K562 (cell line): ENCODE data around the gene DIP2C. TPM values are rescaled to one million over a fixed set of nuclear protein-coding genes. Genes with fewer than 3 reads are reported as not detected.

Source experiments
- ATAC-seq: fragments of 200-7000 bp; cut with Tn5 transposase; 3 replicates; pipeline ENCODE4 v1.9.1; 2020; ENCODE audit warnings: moderate library complexity
- BruUV-seq: library from RNA; stranded (reverse); fragments of 400-500 nt; replicated peaks from 2 replicates; lab custom pipeline; 2021; lab: Mats Ljungman, UMichigan
- CTCF ChIA-PET: fragments of 300-600 bp; formaldehyde crosslinking; extraction: SDS; loops from one replicate; lab custom pipeline; 2021; ENCODE audit warnings: low intra/inter-chr PET ratio; lab: Yijun Ruan, JAX
- POLR2A ChIA-PET: fragments of 300-600, 350-650 bp; sonication (Branson Sonifier 250); formaldehyde crosslinking; extraction: SDS; loops from one replicate; lab custom pipeline; 2021; ENCODE audit warnings: antibody characterized with exemption, inconsistent platforms; lab: Yijun Ruan, JAX
- DNase-seq, 4 experiments: peaks; one replicate each; pipeline versions ENCODE4 v3.0.0 to v3.0.0-alpha.2; 2011 to 2018; ENCODE audit warnings: low spot score in 3 of 4, mixed read lengths in 3 of 4; ENCODE audit errors: extremely low read depth in 1 of 4
- FAIRE-seq: peaks from 2 replicates; lab custom pipeline; 2011; peaks lifted over from hg19 to GRCh38; lab: Jason Lieb, UNC
- H2AFZ ChIP-seq: 2 replicates; pipeline ENCODE4 v1.6.0; 2011; ENCODE audit warnings: low read depth, low read length, control low read depth, inconsistent platforms
- H3K27ac ChIP-seq: fragments of 200-600 bp; 3 replicates; pipeline ENCODE4 v1.8.0; 2011; ENCODE audit warnings: low read depth, mild to moderate bottlenecking, control low read depth, inconsistent platforms, low read length, moderate library complexity, mixed read lengths; ENCODE audit errors: extremely low read depth
- H3K27me3 ChIP-seq, 2 experiments: fragments of 300-600 bp in 1 of 2; 2 replicates in 1 of 2; 3 replicates in 1 of 2; pipeline versions ENCODE4 v1.6.0 to v1.8.0; 2011; ENCODE audit warnings: inconsistent platforms in 2 of 2, low read length in 2 of 2, mild to moderate bottlenecking in 1 of 2, mixed read lengths in 1 of 2, moderate library complexity in 1 of 2; ENCODE audit not compliant: control insufficient read depth in 2 of 2, insufficient read depth in 2 of 2
- H3K36me3 ChIP-seq: fragments of 300-600 bp; 3 replicates; pipeline ENCODE4 v1.8.0; 2011; ENCODE audit warnings: mild to moderate bottlenecking, low read length, inconsistent platforms; ENCODE audit not compliant: control insufficient read depth, insufficient read depth
- H3K4me1 ChIP-seq, 2 experiments: fragments of 200-600 bp in 1 of 2; replicated peaks in 1 of 2; 2 replicates in 1 of 2; 3 replicates in 1 of 2; pipeline versions ENCODE4 v1.5.1 to v1.8.0; 2011; ENCODE audit warnings: inconsistent platforms in 2 of 2, low read length in 2 of 2, mild to moderate bottlenecking in 1 of 2, mixed read lengths in 1 of 2, moderate library complexity in 1 of 2; ENCODE audit not compliant: control insufficient read depth in 2 of 2, insufficient read depth in 2 of 2
- H3K4me2 ChIP-seq: 2 replicates; pipeline ENCODE4 v1.6.1; 2011; ENCODE audit warnings: low read length, control low read depth, inconsistent platforms, mixed read lengths; ENCODE audit not compliant: insufficient read depth
- H3K4me3 ChIP-seq: fragments of 200-600 bp; sonication (generic), shearing (Covaris generic); 2 replicates; pipeline ENCODE4 v1.5.1; 2016; ENCODE audit warnings: control low read depth, inconsistent platforms
- H3K79me2 ChIP-seq: fragments of 200-600 bp; 3 replicates; pipeline ENCODE4 v1.8.0; 2011; ENCODE audit warnings: low read length, inconsistent platforms; ENCODE audit not compliant: control insufficient read depth, insufficient read depth
- H3K9ac ChIP-seq, 2 experiments: 2 replicates each; pipeline versions ENCODE4 v1.6.0 to v1.6.1; 2011; ENCODE audit warnings: low read depth in 2 of 2, low read length in 2 of 2, control low read depth in 1 of 2, inconsistent platforms in 1 of 2, mild to moderate bottlenecking in 1 of 2, mixed read lengths in 1 of 2; ENCODE audit not compliant: insufficient read depth in 1 of 2
- H3K9me1 ChIP-seq: one replicate; pipeline ENCODE4 v1.6.0; 2011; ENCODE audit warnings: inconsistent platforms, mild to moderate bottlenecking, low read length, moderate library complexity; ENCODE audit not compliant: control insufficient read depth, insufficient read depth
- H3K9me3 ChIP-seq: replicated peaks from 2 replicates; pipeline ENCODE4 v1.5.1; 2011; ENCODE audit warnings: low read depth, low read length, inconsistent platforms; ENCODE audit not compliant: control insufficient read depth, insufficient read depth
- H4K20me1 ChIP-seq: replicated peaks from 2 replicates; pipeline ENCODE4 v1.6.1; 2011; ENCODE audit warnings: low read length, inconsistent platforms, mixed read lengths; ENCODE audit not compliant: control insufficient read depth, insufficient read depth
- ARHGAP35 ChIP-seq: fragments of 450-650 bp; IDR thresholded peaks from 2 replicates; pipeline ENCODE4 v1.6.1; 2018; ENCODE audit not compliant: partially characterized antibody
- BHLHE40 ChIP-seq: IDR thresholded peaks from 2 replicates; pipeline ENCODE4 v1.6.1; 2011; ENCODE audit warnings: low read length, improper control_type of control experiment
- CBFA2T2 ChIP-seq: fragments of 450-650 bp; conservative IDR thresholded peaks from 2 replicates; pipeline ENCODE4 v1.6.1; 2017; ENCODE audit warnings: mild to moderate bottlenecking
- MAZ ChIP-seq, 2 experiments: fragments of 450-650 bp in 1 of 2; sonication (generic) in 1 of 2; formaldehyde crosslinking; IDR thresholded peaks in 1 of 2; conservative IDR thresholded peaks in 1 of 2; 2 replicates each; pipeline versions ENCODE4 v1.4.0 to v1.5.0; 2020; ENCODE audit warnings: mild to moderate bottlenecking in 1 of 2, missing genetic modification reagents in 1 of 2
- NFE2L1 ChIP-seq: fragments of 450-650 bp; IDR thresholded peaks from 2 replicates; pipeline ENCODE4 v1.6.1; 2016; ENCODE audit warnings: missing genetic modification characterization, low read depth, mild to moderate bottlenecking, missing compliant biosample characterization, moderate library complexity, borderline replicate concordance
- NR1H2 ChIP-seq: sonication (generic); formaldehyde crosslinking; IDR thresholded peaks from 2 replicates; pipeline ENCODE4 v1.4.0; 2020; ENCODE audit warnings: mild to moderate bottlenecking, missing genetic modification reagents
- RHOXF2B ChIP-seq: fragments of 250-450 bp; sonication (Bioruptor Pico); conservative IDR thresholded peaks from 2 replicates; pipeline ENCODE4 v1.5.1; 2021
- SOX6 ChIP-seq: fragments of 450-650 bp; IDR thresholded peaks from 2 replicates; pipeline ENCODE4 v1.6.1; 2014; ENCODE audit warnings: mild to moderate bottlenecking
- SRSF9 ChIP-seq: fragments of 200-400 bp; formaldehyde crosslinking; IDR thresholded peaks from 2 replicates; pipeline ENCODE4 v1.6.1; 2017; ENCODE audit warnings: low read depth, low read length, borderline replicate concordance
- TEAD4 ChIP-seq, 2 experiments: sonication (generic) in 1 of 2; formaldehyde crosslinking in 1 of 2; IDR thresholded peaks; 2 replicates each; pipeline versions ENCODE4 v1.6.1 to v1.8.0; 2012 to 2022; ENCODE audit warnings: borderline replicate concordance in 1 of 2, inconsistent platforms in 1 of 2, low read length in 1 of 2, mild to moderate bottlenecking in 1 of 2, missing genetic modification reagents in 1 of 2
- ZNF239 ChIP-seq: fragments of 250-450 bp; sonication (Bioruptor Pico); IDR thresholded peaks from 2 replicates; pipeline ENCODE4 v1.4.0; 2020; ENCODE audit warnings: mild to moderate bottlenecking
- ZSCAN29 ChIP-seq: fragments of 450-650 bp; IDR thresholded peaks from 2 replicates; pipeline ENCODE4 v1.6.1; 2017
- WGBS: fragments of 100-300 bp; shearing (Covaris generic); methylation state at CpG from one replicate; pipeline ENCODE4 v1.1.6; 2016; ENCODE audit warnings: low coverage, mixed read lengths; ENCODE audit not compliant: insufficient coverage; ENCODE audit errors: missing lambda C conversion rate; 5-methylcytosine and 5-hydroxymethylcytosine counted together
- in situ Hi-C: fragments of 300-500 bp; cut with MboI; formaldehyde crosslinking; loops from 4 replicates; pipeline ENCODE4 v1.15.0; 2018; ENCODE audit warnings: inconsistent platforms, mixed read lengths
- intact Hi-C: fragments of 100-400 bp; cut with micrococcal nuclease; formaldehyde crosslinking; loops from 2 replicates; pipeline ENCODE4 v1.14.2; 2022
- polyA plus RNA-seq, 8 experiments: library from polyadenylated mRNA; depleted of rRNA in 4 of 8; stranded (reverse) in 5 of 8; unstranded in 3 of 8; fragments of >200 nt; fragmentation: Nextera tagmentation in 2 of 8; fragmentation: Illumina TruSeq in 1 of 8; extraction: Ambion mirVana in 2 of 8; extraction: Trizol in 1 of 8; gene quantifications; 2 replicates each; pipeline versions ENCODE4 v1.2.1 to v1.2.3, GENCODE V29; 2011 to 2014; ENCODE audit warnings: inconsistent platforms in 1 of 8, missing spikeins in 1 of 8
- total RNA-seq, 7 experiments: library from RNA; depleted of rRNA in 6 of 7; stranded (reverse); fragments of >200 nt in 6 of 7; fragmentation: Illumina TruSeq in 2 of 7; extraction: Trizol in 2 of 7; gene quantifications; 2 replicates each; pipeline versions ENCODE4 v1.2.1 to v1.2.3, GENCODE V29; 2011 to 2021; ENCODE audit warnings: low replicate concordance in 1 of 7
- TF ChIP-seq, protein P1 (sequence below): fragments of 250-450 bp; sonication (Bioruptor Pico); IDR thresholded peaks from 2 replicates; pipeline ENCODE4 v1.6.1; 2021; ENCODE audit warnings: mild to moderate bottlenecking
- TF ChIP-seq, protein P2 (sequence below): fragments of 450-650 bp; formaldehyde crosslinking; IDR thresholded peaks from 2 replicates; pipeline ENCODE4 v1.4.0; 2022; ENCODE audit warnings: missing genetic modification characterization

DIP2C gene
- total and polyA plus RNA-seq, 9 of the 15 experiments (the other 6 are each of a cell fraction or from before 2014, with no cell fraction given): 0.01 TPM; not detected in 8

DNA sequence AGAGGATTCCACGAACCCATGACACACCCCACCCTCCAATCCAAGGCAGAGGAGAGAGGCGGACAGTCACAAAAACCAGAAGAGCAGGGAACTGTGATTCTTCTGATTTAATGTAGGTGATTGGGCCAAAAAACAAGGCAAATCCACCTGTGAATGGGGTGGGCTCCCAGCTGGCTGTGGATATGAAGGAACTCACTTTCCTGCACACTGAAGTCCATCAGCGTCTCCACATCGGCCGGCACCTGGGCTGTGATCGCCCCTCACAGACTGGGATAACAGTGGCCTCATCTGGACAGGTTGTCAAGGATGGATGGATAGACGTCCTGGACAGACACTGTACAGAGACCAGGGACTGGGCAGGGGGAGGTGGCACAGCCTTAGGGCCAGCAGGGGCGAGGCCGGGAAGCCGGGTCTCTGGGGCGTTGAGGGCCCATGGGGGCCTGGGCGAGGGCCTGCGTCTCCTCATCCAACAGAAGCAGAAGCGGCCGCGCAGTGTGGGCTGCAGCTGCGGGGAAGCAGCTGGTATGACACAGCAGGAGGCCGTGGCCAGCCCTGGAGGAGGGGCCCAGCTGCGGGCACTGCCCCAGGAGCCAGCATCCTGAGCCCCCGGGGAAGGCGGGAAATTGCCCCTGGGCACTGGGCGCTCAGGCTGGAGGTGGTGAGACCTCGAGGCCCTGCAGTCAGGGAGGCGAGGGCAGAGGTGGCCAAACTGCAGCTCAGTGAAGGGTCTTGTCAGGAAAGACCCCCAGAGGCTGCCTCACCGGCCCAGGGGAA lies 54.2 kb downstream of the DIP2C start:
- Histone ChIP-seq H3K9me1 (no peaks in the 10 kb centered on the region), H3K9me3 (no peaks in the 10 kb centered on the region), H3K4me2 (no peak overlapping the region), H3K4me3 (no peak overlapping the region), H3K79me2 (no peaks in the 10 kb centered on the region), H2AFZ (no peak overlapping the region), H3K27ac (no peak overlapping the region), H3K9ac (no peak overlapping the region), H3K36me3 (no peaks in the 10 kb centered on the region), H3K27me3 (peaks cover 44 to 87% of the 10 kb centered on the region in 2 experiments), H4K20me1 (peaks cover 3% of the 10 kb centered on the region; the same call in 1 of the 2 replicates), H3K4me1 (peaks cover 0 to 8% of the 10 kb centered on the region in 2 experiments; a peak in 2 of 5 replicates)
- POLR2A ChIA-PET: interaction anchor here (0.6 kb wide), 1 partner anchor 17 kb away, joined by 3 read pairs; no protein-coding TSS in a partner anchor
- CTCF ChIA-PET: interaction anchor here (0.7 kb wide), 1 partner anchor 227 kb away, joined by 3 read pairs; no protein-coding TSS in a partner anchor
- 2% methylated on average over 20 of the region's 25 CpGs for WGBS
- ATAC-seq (no peak), FAIRE-seq (no peak), DNase-seq (no peak)
- TF ChIP-seq RHOXF2B (CRISPR knock-in tag) (no peak), SOX6 (no peak)
- TF ChIP-seq, protein P1, sequence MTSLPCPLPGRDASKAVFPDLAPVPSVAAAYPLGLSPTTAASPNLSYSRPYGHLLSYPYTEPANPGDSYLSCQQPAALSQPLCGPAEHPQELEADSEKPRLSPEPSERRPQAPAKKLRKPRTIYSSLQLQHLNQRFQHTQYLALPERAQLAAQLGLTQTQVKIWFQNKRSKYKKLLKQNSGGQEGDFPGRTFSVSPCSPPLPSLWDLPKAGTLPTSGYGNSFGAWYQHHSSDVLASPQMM (CRISPR knock-in tag): no peak
- intact Hi-C loops: no loop called here
- BruUV-seq: no TSS peak
- in situ Hi-C loops: no loop called here

DNA sequence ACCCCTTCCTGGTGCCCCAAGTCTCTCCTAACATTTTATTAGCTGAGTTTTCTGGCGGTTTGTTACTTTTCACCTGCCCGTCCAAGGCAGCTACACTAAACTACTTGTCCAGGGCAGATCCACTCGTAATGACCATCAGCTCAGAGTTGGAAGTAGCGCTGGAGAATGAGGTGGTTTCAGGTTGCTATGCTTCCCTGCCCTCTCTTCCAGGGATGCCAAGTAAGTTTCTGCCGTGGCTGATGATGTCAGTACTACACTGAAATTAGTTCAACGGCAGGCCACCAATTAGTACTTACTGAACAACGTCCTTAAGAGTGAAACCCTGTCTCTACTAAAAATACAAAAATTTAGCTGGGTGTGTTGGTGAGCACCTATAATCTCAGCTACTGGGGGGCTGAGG lies 55.2 kb downstream of the DIP2C start:
- ATAC-seq: no peak
- Histone ChIP-seq H3K79me2 (no peaks in the 10 kb centered on the region), H3K9ac (no peak overlapping the region), H2AFZ (no peak overlapping the region), H3K9me3 (no peaks in the 10 kb centered on the region), H3K4me1 (peaks cover 0 to 4% of the 10 kb centered on the region in 2 experiments; a peak in 2 of 5 replicates), H3K9me1 (no peaks in the 10 kb centered on the region), H3K27ac (no peak overlapping the region), H3K27me3 (peaks cover 43 to 84% of the 10 kb centered on the region in 2 experiments), H3K4me3 (no peak overlapping the region), H4K20me1 (peaks cover 9% of the 10 kb centered on the region), H3K4me2 (no peak overlapping the region), H3K36me3 (no peaks in the 10 kb centered on the region)
- in situ Hi-C loops (no loop called here), intact Hi-C loops (no loop called here)
- DNase-seq: no peak
- WGBS: 0% methylated on average over 7 of the region's 7 CpGs
- CTCF ChIA-PET: no interaction called here
- POLR2A ChIA-PET: no interaction called here
- BruUV-seq: no TSS peak
- FAIRE-seq: no peak
- TF ChIP-seq ZNF239 (CRISPR knock-in tag) (no peak), CBFA2T2 (no peak), ZSCAN29 (no peak), BHLHE40 (no peak), NFE2L1 (tag) (no peak), SRSF9 (no peak), NR1H2 (no peak), ARHGAP35 (no peak), MAZ (CRISPR knock-in tag; conservative IDR thresholded peaks at IDR 0.05 in 1 of 2, IDR thresholded peaks at IDR 0.05 in 1 of 2) (no peak), TEAD4 (IDR thresholded peaks at IDR 0.05; ENCODE audit: low read length) (no peak), TEAD4 (CRISPR knock-in tag; IDR thresholded peaks at IDR 0.05; ENCODE audit: borderline replicate concordance) (no peak)
- TF ChIP-seq, protein P2, sequence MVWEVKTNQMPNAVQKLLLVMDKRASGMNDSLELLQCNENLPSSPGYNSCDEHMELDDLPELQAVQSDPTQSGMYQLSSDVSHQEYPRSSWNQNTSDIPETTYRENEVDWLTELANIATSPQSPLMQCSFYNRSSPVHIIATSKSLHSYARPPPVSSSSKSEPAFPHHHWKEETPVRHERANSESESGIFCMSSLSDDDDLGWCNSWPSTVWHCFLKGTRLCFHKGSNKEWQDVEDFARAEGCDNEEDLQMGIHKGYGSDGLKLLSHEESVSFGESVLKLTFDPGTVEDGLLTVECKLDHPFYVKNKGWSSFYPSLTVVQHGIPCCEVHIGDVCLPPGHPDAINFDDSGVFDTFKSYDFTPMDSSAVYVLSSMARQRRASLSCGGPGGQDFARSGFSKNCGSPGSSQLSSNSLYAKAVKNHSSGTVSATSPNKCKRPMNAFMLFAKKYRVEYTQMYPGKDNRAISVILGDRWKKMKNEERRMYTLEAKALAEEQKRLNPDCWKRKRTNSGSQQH (CRISPR knock-in tag): no peak
